ENCODE results near the gene MAP3K15.

DNA sequence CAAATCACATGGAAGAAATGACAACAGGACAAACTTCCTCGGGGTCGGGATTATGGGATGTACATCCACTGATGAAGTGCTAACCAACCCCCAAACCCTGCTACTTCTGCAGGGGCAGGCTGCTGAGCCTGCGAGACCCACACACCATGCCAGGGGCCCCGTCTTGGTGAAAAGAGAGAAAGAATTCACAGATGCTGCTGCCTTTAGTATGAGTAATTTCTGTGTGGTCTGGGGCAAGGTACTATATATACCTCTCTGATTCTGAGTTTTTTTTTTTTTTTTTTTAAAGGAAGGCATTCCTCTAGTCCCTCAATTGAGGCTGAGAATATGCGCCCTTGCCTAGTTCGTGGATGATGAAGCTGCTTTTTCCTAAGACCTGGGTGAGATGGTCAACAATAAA is 146.7 kb downstream of the MAP3K15 start:
- TF ChIP-seq SMAD4 (CRISPR knock-in tag; IDR thresholded peaks at IDR 0.05) (no peak), CTCF (IDR thresholded peaks at IDR 0.05) (no peak), CREM (CRISPR knock-in tag; IDR thresholded peaks at IDR 0.05) (no peak), JUN (CRISPR knock-in tag; IDR thresholded peaks at IDR 0.05) (no peak), CREB1 (CRISPR knock-in tag; IDR thresholded peaks at IDR 0.05) (no peak), ETV6 (CRISPR knock-in tag; IDR thresholded peaks at IDR 0.05) (no peak), AR (CRISPR knock-in tag; IDR thresholded peaks at IDR 0.05) (no peak)
- TF ChIP-seq, protein P1, sequence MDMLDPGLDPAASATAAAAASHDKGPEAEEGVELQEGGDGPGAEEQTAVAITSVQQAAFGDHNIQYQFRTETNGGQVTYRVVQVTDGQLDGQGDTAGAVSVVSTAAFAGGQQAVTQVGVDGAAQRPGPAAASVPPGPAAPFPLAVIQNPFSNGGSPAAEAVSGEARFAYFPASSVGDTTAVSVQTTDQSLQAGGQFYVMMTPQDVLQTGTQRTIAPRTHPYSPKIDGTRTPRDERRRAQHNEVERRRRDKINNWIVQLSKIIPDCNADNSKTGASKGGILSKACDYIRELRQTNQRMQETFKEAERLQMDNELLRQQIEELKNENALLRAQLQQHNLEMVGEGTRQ (CRISPR knock-in tag; IDR thresholded peaks at IDR 0.05), result no peak
- TF ChIP-seq, protein P2, sequence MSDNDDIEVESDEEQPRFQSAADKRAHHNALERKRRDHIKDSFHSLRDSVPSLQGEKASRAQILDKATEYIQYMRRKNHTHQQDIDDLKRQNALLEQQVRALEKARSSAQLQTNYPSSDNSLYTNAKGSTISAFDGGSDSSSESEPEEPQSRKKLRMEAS (CRISPR knock-in tag; IDR thresholded peaks at IDR 0.05), result no peak

Measured in WTC11 (cell line).